GM12874 (cell line): ENCODE data around the gene SMIM30.

Source experiments
- TF ChIP-seq, protein P1 (sequence below): IDR thresholded peaks from 2 replicates; pipeline ENCODE4 v1.5.1; 2011; ENCODE audit warnings: low read depth, mild to moderate bottlenecking, control low read depth, low read length, moderate library complexity; ENCODE audit not compliant: insufficient read depth

Gene SMIM30

DNA sequence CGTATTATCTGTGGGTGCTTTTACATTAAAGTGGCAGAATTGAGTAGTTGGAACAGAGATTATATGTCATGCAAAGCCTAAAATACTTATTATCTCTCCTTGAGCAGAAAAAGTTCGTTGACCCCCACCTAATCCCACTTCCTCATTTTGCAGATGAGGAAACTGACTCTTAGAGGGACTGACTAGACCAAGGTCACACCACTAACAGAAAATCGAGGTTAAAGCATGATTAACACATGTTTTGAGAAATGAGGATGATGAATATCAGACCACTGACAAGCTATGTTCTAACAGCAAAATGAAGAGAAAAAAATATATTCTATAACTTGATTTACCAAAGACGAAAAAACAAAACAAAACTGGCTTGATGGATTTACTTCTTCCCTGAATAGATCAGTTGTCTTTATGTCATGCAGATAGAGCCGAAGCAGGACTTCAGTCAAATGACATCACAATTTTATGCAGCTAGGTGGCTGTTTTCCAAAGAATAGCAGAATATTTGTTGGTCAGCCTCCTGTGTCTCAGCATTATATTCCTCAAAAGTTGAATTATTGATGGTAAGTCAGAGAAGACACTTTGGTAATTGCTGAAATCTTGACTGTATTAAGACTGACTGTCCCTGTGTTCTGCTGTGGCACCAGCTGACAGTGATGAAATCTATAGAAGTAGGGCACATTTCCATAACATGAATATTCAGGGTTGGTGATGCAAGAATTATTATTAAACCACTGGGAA lies 24.2 kb upstream of the SMIM30 start:
- TF ChIP-seq, protein P1, sequence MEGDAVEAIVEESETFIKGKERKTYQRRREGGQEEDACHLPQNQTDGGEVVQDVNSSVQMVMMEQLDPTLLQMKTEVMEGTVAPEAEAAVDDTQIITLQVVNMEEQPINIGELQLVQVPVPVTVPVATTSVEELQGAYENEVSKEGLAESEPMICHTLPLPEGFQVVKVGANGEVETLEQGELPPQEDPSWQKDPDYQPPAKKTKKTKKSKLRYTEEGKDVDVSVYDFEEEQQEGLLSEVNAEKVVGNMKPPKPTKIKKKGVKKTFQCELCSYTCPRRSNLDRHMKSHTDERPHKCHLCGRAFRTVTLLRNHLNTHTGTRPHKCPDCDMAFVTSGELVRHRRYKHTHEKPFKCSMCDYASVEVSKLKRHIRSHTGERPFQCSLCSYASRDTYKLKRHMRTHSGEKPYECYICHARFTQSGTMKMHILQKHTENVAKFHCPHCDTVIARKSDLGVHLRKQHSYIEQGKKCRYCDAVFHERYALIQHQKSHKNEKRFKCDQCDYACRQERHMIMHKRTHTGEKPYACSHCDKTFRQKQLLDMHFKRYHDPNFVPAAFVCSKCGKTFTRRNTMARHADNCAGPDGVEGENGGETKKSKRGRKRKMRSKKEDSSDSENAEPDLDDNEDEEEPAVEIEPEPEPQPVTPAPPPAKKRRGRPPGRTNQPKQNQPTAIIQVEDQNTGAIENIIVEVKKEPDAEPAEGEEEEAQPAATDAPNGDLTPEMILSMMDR: no peak

DNA sequence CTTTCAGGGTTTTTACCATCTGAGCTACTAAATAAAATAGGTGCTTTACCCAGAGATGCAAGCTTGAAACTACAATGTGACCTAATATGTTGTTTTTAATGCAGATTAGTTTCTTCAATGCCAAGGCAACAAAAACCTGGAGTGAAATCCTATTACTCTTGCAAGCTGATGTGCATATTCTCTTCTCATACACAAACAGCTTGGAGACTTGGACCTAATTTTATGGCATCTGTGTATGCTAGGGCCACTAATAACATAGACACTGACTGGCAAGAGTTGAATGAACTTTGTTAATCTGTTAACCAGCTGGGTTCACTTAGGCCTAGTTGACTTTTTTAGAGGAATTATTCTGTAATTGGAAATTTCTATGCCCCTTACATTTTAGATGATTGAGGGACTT lies 23.4 kb upstream of the SMIM30 start:
- TF ChIP-seq, protein P1: no peak

DNA sequence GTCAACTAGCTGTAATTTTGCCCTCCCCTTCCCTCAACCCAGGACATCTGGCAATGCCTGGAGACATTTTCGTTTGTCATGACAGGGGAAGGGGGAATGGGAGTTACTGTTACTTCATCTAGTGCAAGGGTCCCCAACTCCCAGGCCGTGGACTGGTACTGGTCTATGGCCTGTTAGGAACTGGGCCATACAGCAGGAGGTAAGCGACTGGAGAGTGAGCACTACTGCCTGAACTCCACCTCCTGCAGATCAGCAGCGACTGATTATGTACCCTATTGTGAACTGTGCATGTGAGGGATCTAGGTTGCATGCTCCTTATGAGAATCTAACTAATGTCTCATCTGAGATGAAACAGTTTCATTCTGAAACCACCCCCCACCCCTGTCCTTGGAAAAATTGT lies 22.6 kb upstream of the SMIM30 start:
- TF ChIP-seq, protein P1: no peak

DNA sequence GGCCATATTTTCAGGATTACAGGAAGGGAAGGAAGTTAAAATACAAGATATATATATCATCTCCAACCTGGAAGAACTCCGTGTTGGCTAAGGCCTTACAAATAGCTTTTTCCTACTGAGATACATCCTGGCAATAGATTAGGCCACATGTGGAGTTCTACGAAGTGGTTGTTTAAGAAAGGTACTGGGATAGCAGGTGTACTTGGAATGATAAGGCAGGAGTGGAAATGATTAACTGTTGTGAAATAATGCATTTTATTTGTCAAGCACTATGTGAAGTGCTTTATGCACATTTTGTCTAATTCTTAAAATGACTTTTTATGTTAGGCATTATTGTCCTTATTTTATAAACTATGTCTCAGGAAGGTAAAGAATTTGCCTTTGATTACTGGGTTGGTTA lies 18.9 kb upstream of the SMIM30 start:
- TF ChIP-seq, protein P1: no peak

DNA sequence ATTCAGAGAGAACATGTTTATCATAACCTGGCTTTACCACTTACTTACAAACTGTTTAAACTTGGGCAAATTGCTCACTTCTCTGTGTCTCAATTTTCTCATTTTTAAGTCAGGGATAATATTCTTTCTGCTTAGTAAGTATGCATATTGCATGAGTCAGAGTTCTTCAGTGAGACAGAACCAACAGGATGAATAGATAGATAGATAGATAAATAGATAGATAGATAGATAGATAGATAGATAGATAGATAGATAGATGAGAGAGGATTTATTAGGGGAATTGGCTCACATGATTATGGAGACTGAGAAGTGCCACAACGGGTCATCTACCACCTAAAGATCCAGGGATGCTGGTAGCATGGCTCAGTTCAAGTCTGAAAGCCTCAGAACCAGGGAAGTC lies 15.7 kb upstream of the SMIM30 start:
- TF ChIP-seq, protein P1: no peak

DNA sequence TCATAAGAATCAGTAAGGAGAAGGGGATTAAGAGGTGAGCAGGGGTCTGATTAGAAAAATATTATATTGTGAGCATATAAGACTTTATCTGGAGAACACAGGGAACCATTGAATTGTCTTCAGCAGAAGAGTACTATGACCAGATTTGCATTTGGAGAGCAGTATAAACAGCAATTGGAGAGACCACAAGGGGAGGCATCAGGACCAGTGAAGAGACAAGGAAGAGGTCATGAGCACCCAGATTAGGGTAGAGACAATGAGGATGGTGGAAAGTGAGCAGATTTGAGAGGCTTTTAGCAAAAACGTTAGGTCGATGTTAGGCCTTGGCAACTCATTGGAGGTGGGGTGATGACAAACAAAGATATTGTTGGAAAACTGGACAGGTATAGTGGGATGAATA lies 13.0 kb upstream of the SMIM30 start:
- TF ChIP-seq, protein P1: no peak

DNA sequence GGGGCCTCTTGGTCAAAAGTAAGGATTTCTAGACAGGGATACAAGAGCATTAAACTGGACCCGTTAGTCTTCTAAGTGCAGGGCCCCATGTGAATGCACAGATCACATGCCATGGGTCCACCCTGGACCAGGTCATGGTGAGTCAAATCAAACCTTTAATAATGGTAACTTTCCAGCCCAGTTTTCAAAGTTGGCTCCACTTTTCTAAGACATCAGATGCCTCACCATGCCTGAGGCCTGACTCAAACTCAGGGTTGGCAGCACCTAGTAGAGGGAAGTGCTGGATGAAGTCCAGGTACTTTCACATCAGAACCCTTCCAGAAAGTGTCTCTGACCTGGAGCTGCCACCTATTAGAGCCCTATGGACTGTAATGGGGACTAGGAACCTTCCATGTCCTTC lies 9.7 kb upstream of the SMIM30 start:
- TF ChIP-seq, protein P1: no peak
